H1 (cell line): Measurements from ENCODE around the gene TRAPPC3. TPM values are rescaled to one million over a fixed set of nuclear protein-coding genes. Genes with fewer than 3 reads are reported as not detected.

Source experiments
- CTCF ChIA-PET: fragments of 300-600 bp; sonication (Branson Sonifier 250); formaldehyde crosslinking; loops from one replicate; lab custom pipeline; 2021; ENCODE audit not compliant: partially characterized antibody; lab: Charles Lee
- POLR2A ChIA-PET: fragments of 300-600 bp; sonication (Branson Sonifier 250); formaldehyde crosslinking; loops from one replicate; lab custom pipeline; 2021; ENCODE audit warnings: inconsistent platforms; ENCODE audit not compliant: partially characterized antibody; lab: Charles Lee
- DNase-seq, 2 experiments: peaks; one replicate each; pipeline versions ENCODE4 v3.0.0 to v3.0.0-alpha.2; 2010 to 2022; ENCODE audit warnings: low spot score in 2 of 2, low read depth in 1 of 2, mixed read lengths in 1 of 2
- FAIRE-seq: peaks from 2 replicates; lab custom pipeline; 2011; peaks lifted over from hg19 to GRCh38; lab: Jason Lieb, UNC
- H2AFZ ChIP-seq: 2 replicates; pipeline ENCODE4 v1.8.1; 2012; ENCODE audit warnings: low read length, inconsistent platforms
- H2AK5ac ChIP-seq: 2 replicates; pipeline ENCODE4 v1.6.1; 2013; ENCODE audit warnings: low read depth, low read length
- H2BK120ac ChIP-seq: replicated peaks from 2 replicates; pipeline ENCODE3; 2013; ENCODE audit warnings: low read depth, low read length, inconsistent platforms
- H2BK12ac ChIP-seq: 2 replicates; pipeline ENCODE4 v1.6.1; 2013; ENCODE audit warnings: low read depth, low read length
- H2BK15ac ChIP-seq: 2 replicates; pipeline ENCODE4 v1.6.1; 2013; ENCODE audit warnings: low read length
- H2BK20ac ChIP-seq: 2 replicates; pipeline ENCODE4 v1.6.1; 2013; ENCODE audit warnings: low read length
- H2BK5ac ChIP-seq: 2 replicates; pipeline ENCODE4 v1.6.1; 2013; ENCODE audit warnings: low read depth, low read length
- H3K14ac ChIP-seq: 2 replicates; pipeline ENCODE4 v1.6.1; 2013; ENCODE audit warnings: inconsistent platforms; ENCODE audit not compliant: insufficient read length
- H3K18ac ChIP-seq: 2 replicates; pipeline ENCODE4 v1.6.1; 2013; ENCODE audit warnings: low read length; ENCODE audit errors: extremely low read depth
- H3K23ac ChIP-seq: 2 replicates; pipeline ENCODE4 v1.6.1; 2013; ENCODE audit warnings: inconsistent platforms; ENCODE audit not compliant: insufficient read length
- H3K23me2 ChIP-seq: 2 replicates; pipeline ENCODE4 v1.6.1; 2013; ENCODE audit warnings: low read depth, low read length
- H3K27ac ChIP-seq: 2 replicates; pipeline ENCODE4 v1.6.1; 2011; ENCODE audit warnings: low read depth, low read length, inconsistent platforms
- H3K27me3 ChIP-seq, 4 experiments: replicated peaks in 1 of 4; 1 replicate in 1 of 4; 2 replicates in 3 of 4; pipeline versions ENCODE4 v1.6.1 to v1.8.1; 2011 to 2013; ENCODE audit warnings: low read length in 3 of 4, mild to moderate bottlenecking in 3 of 4, inconsistent platforms in 2 of 4, mixed read lengths in 2 of 4, moderate library complexity in 1 of 4; ENCODE audit not compliant: control insufficient read depth in 3 of 4, insufficient read depth in 3 of 4; ENCODE audit errors: extremely low read depth in 1 of 4
- H3K36me3 ChIP-seq, 4 experiments: 2 replicates each; pipeline versions ENCODE4 v1.6.1 to v1.8.1; 2011 to 2013; ENCODE audit warnings: mild to moderate bottlenecking in 4 of 4, low read length in 3 of 4, moderate library complexity in 2 of 4, control low read depth in 1 of 4, inconsistent platforms in 1 of 4; ENCODE audit not compliant: insufficient read depth in 4 of 4, control insufficient read depth in 2 of 4
- H3K4ac ChIP-seq: replicated peaks from 2 replicates; pipeline ENCODE3; 2013; ENCODE audit warnings: low read length, low read depth, mixed read lengths, inconsistent platforms; ENCODE audit not compliant: insufficient read length
- H3K4me1 ChIP-seq, 4 experiments: replicated peaks in 1 of 4; 1 replicate in 1 of 4; 2 replicates in 3 of 4; pipeline versions ENCODE4 v1.6.1 to v1.8.1; 2011 to 2013; ENCODE audit warnings: low read length in 3 of 4, inconsistent platforms in 2 of 4, mixed read lengths in 1 of 4; ENCODE audit not compliant: insufficient read depth in 4 of 4, control insufficient read depth in 3 of 4
- H3K4me2 ChIP-seq, 2 experiments: 2 replicates each; pipeline versions ENCODE4 v1.6.1 to v1.8.1; 2011 to 2013; ENCODE audit warnings: low read depth in 2 of 2, low read length in 2 of 2, control low read depth in 1 of 2, inconsistent platforms in 1 of 2, mild to moderate bottlenecking in 1 of 2; ENCODE audit not compliant: insufficient read depth in 1 of 2
- H3K4me3 ChIP-seq, 4 experiments: fragments of 200-600, 300-600 bp in 1 of 4; sonication (generic), shearing (Covaris generic), sonication (Bioruptor Twin) in 1 of 4; 2 replicates each; pipeline versions ENCODE4 v1.5.1 to v1.8.1; 2011 to 2016; ENCODE audit warnings: low read length in 4 of 4, low read depth in 3 of 4, control low read depth in 2 of 4, inconsistent platforms in 2 of 4, mild to moderate bottlenecking in 2 of 4, mixed read lengths in 1 of 4, moderate library complexity in 1 of 4; ENCODE audit not compliant: insufficient read depth in 2 of 4; ENCODE audit errors: extremely low read depth in 1 of 4
- H3K56ac ChIP-seq: replicated peaks from 2 replicates; pipeline ENCODE3; 2013; ENCODE audit warnings: low read depth, mild to moderate bottlenecking, mixed read lengths, low read length, inconsistent platforms; ENCODE audit not compliant: insufficient read length
- H3K79me1 ChIP-seq: 2 replicates; pipeline ENCODE4 v1.6.1; 2013; ENCODE audit warnings: low read depth, low read length, control low read depth
- H3K79me2 ChIP-seq, 2 experiments: 2 replicates each; pipeline versions ENCODE4 v1.6.1 to v1.8.1; 2012 to 2013; ENCODE audit warnings: low read length in 2 of 2, mild to moderate bottlenecking in 2 of 2, inconsistent platforms in 1 of 2; ENCODE audit not compliant: insufficient read depth in 2 of 2, control insufficient read depth in 1 of 2
- H3K9ac ChIP-seq, 4 experiments: replicated peaks in 1 of 4; 1 replicate in 1 of 4; 2 replicates in 3 of 4; pipeline versions ENCODE4 v1.6.1 to v1.8.1; 2011 to 2013; ENCODE audit warnings: low read depth in 3 of 4, low read length in 3 of 4, control low read depth in 2 of 4, mild to moderate bottlenecking in 2 of 4, moderate library complexity in 2 of 4, inconsistent platforms in 1 of 4; ENCODE audit errors: extremely low read depth in 1 of 4
- H3K9me3 ChIP-seq, 2 experiments: 2 replicates each; pipeline versions ENCODE4 v1.6.1 to v1.8.1; 2012 to 2013; ENCODE audit warnings: mild to moderate bottlenecking in 2 of 2, moderate library complexity in 2 of 2, control low read depth in 1 of 2, inconsistent platforms in 1 of 2, low read depth in 1 of 2, low read length in 1 of 2, mixed read lengths in 1 of 2; ENCODE audit not compliant: insufficient read depth in 2 of 2
- H4K20me1 ChIP-seq, 2 experiments: replicated peaks in 1 of 2; 2 replicates each; pipeline versions ENCODE3 to v1.8.1; 2011 to 2013; ENCODE audit warnings: inconsistent platforms in 2 of 2, low read length in 2 of 2, mild to moderate bottlenecking in 1 of 2; ENCODE audit not compliant: insufficient read depth in 2 of 2, control insufficient read depth in 1 of 2
- H4K5ac ChIP-seq: 2 replicates; pipeline ENCODE4 v1.6.1; 2013; ENCODE audit warnings: low read length, low read depth, mixed read lengths, inconsistent platforms; ENCODE audit not compliant: insufficient read length
- H4K8ac ChIP-seq: 2 replicates; pipeline ENCODE4 v1.8.0; 2013; ENCODE audit warnings: mild to moderate bottlenecking, moderate library complexity, low read length, inconsistent platforms; ENCODE audit not compliant: insufficient read depth; ENCODE audit errors: extremely low read depth
- H4K91ac ChIP-seq: replicated peaks from 2 replicates; pipeline ENCODE3; 2013; ENCODE audit warnings: low read length, mixed read lengths, inconsistent platforms; ENCODE audit not compliant: insufficient read length
- BCL11A ChIP-seq, 2 experiments: IDR thresholded peaks; one replicate each; pipeline ENCODE4 v1.6.1; 2011; ENCODE audit warnings: low read depth in 2 of 2, low read length in 2 of 2, mild to moderate bottlenecking in 2 of 2
- CHD2 ChIP-seq: IDR thresholded peaks from 2 replicates; pipeline ENCODE4 v1.6.1; 2012; ENCODE audit warnings: low read length, improper control_type of control experiment
- EZH2 ChIP-seq: fragments of 200-600 bp; sonication (generic); IDR thresholded peaks from 2 replicates; pipeline ENCODE4 v1.7.1; 2012; ENCODE audit warnings: low read depth, mild to moderate bottlenecking, moderate library complexity, low read length, inconsistent platforms; ENCODE audit not compliant: severe bottlenecking
- FOSL1 ChIP-seq: IDR thresholded peaks from 2 replicates; pipeline ENCODE4 v1.6.1; 2011; ENCODE audit warnings: mild to moderate bottlenecking, low read depth, low read length, moderate library complexity; ENCODE audit not compliant: insufficient read depth
- JUND ChIP-seq: IDR thresholded peaks from 2 replicates; pipeline ENCODE4 v1.6.1; 2011; ENCODE audit warnings: mild to moderate bottlenecking, improper control_type of control experiment, low read length
- KDM1A ChIP-seq: fragments of 200-600, 300-600 bp; sonication (generic); IDR thresholded peaks from 2 replicates; pipeline ENCODE4 v1.7.1; 2016; ENCODE audit warnings: mild to moderate bottlenecking, low read length, borderline replicate concordance
- RAD21 ChIP-seq, 2 experiments: IDR thresholded peaks in 1 of 2; conservative IDR thresholded peaks in 1 of 2; 2 replicates each; pipeline ENCODE4 v1.6.1; 2011; ENCODE audit warnings: low read depth in 2 of 2, low read length in 2 of 2, improper control_type of control experiment in 1 of 2, inconsistent platforms in 1 of 2, mild to moderate bottlenecking in 1 of 2, moderate library complexity in 1 of 2
- RBBP5 ChIP-seq: IDR thresholded peaks from 2 replicates; pipeline ENCODE4 v1.7.1; 2012; ENCODE audit warnings: low read depth, mild to moderate bottlenecking, inconsistent platforms, low read length, moderate library complexity, borderline replicate concordance
- SUZ12 ChIP-seq: fragments of 200-600 bp; sonication (generic); IDR thresholded peaks from 2 replicates; pipeline ENCODE4 v1.6.1; 2012; ENCODE audit warnings: mild to moderate bottlenecking, inconsistent platforms, low read length, moderate library complexity, mixed read lengths
- TBP ChIP-seq: IDR thresholded peaks from 2 replicates; pipeline ENCODE4 v1.6.1; 2011; ENCODE audit warnings: low read depth, low read length, improper control_type of control experiment
- WGBS, 2 experiments: shearing (Covaris generic) in 1 of 2; methylation state at CpG; one replicate each; pipeline versions ENCODE4 v1.1.6 to v1.1.7; 2013 to 2015; ENCODE audit warnings: low lambda C conversion rate in 2 of 2, mixed read lengths in 2 of 2, inconsistent platforms in 1 of 2, low coverage in 1 of 2, missing lambda C conversion rate in 1 of 2; ENCODE audit not compliant: insufficient replicate concordance in 2 of 2, insufficient coverage in 1 of 2, insufficient read length in 1 of 2; ENCODE audit errors: extremely low coverage in 1 of 2, missing lambda C conversion rate in 1 of 2; 5-methylcytosine and 5-hydroxymethylcytosine counted together
- polyA plus RNA-seq, 7 experiments: library from polyadenylated mRNA; depleted of rRNA in 3 of 7; stranded (reverse) in 5 of 7; unstranded in 2 of 7; fragments of >200 nt in 5 of 7; fragments of 200-250 nt in 2 of 7; gene quantifications; 1 replicate in 5 of 7; 2 replicates in 1 of 7; 4 replicates in 1 of 7; pipeline versions ENCODE4 v1.2.1 to v1.2.3, GENCODE V29; 2011 to 2013; ENCODE audit warnings: missing spikeins in 2 of 7, mixed read lengths in 2 of 7
- total RNA-seq: library from RNA; stranded (reverse); fragmentation: NEBNext Ultra II Directional; extraction: Animal tissue kit (Norgen Biotek cat#: 25700); gene quantifications from 2 replicates; pipeline ENCODE4 v1.2.1, GENCODE V29; 2021
- TF ChIP-seq, protein P1 (sequence below): IDR thresholded peaks from 2 replicates; pipeline ENCODE4 v1.6.1; 2011; ENCODE audit warnings: low read length, improper control_type of control experiment

TRAPPC3 gene
- total and polyA plus RNA-seq, 2 of the 8 experiments (the other 6 are each of a cell fraction or from before 2014, with no cell fraction given): 47.8 to 51.0 TPM

- Histone ChIP-seq H3K36me3 (peaks cover 12 to 26% (median 21%) of the 10 kb centered on the region in 4 experiments; a peak in 6 of 8 replicates), H3K4me3 (no peak overlapping the region), H3K79me1 (0 out of 2 replicates have a peak, but pooled peaks cover 4% of the 10 kb centered on the region), H3K23ac (no peak overlapping the region), H3K4ac (no peak overlapping the region), H2AK5ac (no peak overlapping the region), H3K9ac (no peak overlapping the region), H4K5ac (no peak overlapping the region), H3K56ac (no peak overlapping the region), H2BK12ac (no peak overlapping the region), H2AFZ (no peak overlapping the region), H2BK5ac (no peak overlapping the region), H4K20me1 (peaks cover 14 to 34% of the 10 kb centered on the region in 2 experiments), H3K9me3 (no peaks in the 10 kb centered on the region), H4K8ac (no peak overlapping the region; the same call in 1 of the 2 replicates), H3K79me2 (no peaks in the 10 kb centered on the region), H2BK15ac (no peak overlapping the region), H3K4me2 (no peak overlapping the region; a peak in 2 of 4 replicates), H3K27ac (no peak overlapping the region), H3K18ac (no peak overlapping the region), H3K14ac (no peak overlapping the region), H3K27me3 (no peaks in the 10 kb centered on the region), H4K91ac (no peak overlapping the region), H3K4me1 (peaks cover 5 to 33% (median 28%) of the 10 kb centered on the region in 4 experiments), H2BK120ac (no peak overlapping the region), H3K23me2 (peaks cover 13% of the 10 kb centered on the region; the same call in 1 of the 2 replicates), H2BK20ac (no peak overlapping the region)
- POLR2A ChIA-PET: interaction anchor here (1.4 to 6.7 kb wide), 4 partner anchors 13 to 78 kb away, joined by 3 to 44 read pairs (median 13); partner anchors contain the start of gene MAP7D1
- no peak for FAIRE-seq
- CTCF ChIA-PET: interaction anchor here (1.3 to 17.6 kb wide), 6 partner anchors 9 to 77 kb away, joined by 3 to 233 read pairs (median 48); partner anchors contain the start of genes MAP7D1 and TRAPPC3
- DNase-seq: no peak
- WGBS, 2 experiments: 90% methylated on average over 4 of the region's 11 CpGs; no CpG with 5 or more reads in 1 of the 2 experiments
- TF ChIP-seq FOSL1 (no peak), RAD21 (IDR thresholded peaks at IDR 0.05 in 1 of 2, conservative IDR thresholded peaks at IDR 0.05 in 1 of 2; ENCODE audit: low read depth in 2 of 2, low read length in 2 of 2) (no peak), JUND (no peak), RBBP5 (no peak), KDM1A (no peak), SUZ12 (no peak), CHD2 (no peak), EZH2 (no peak), TBP (no peak), BCL11A (IDR thresholded peaks at IDR 0.05; ENCODE audit: low read depth in 2 of 2, low read length in 2 of 2) (no peak)
- TF ChIP-seq, protein P1, sequence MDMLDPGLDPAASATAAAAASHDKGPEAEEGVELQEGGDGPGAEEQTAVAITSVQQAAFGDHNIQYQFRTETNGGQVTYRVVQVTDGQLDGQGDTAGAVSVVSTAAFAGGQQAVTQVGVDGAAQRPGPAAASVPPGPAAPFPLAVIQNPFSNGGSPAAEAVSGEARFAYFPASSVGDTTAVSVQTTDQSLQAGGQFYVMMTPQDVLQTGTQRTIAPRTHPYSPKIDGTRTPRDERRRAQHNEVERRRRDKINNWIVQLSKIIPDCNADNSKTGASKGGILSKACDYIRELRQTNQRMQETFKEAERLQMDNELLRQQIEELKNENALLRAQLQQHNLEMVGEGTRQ: no peak
These were observed 25.4 kb upstream of the TRAPPC3 start for GRCh38 chr1:36174713-36175112.
